GM12873 (cell line): ENCODE data around the gene PRPF40B.

Source experiments
- TF ChIP-seq, protein P1 (sequence below): IDR thresholded peaks from 2 replicates; pipeline ENCODE4 v1.5.1; 2012; ENCODE audit warnings: low read depth, mild to moderate bottlenecking, moderate library complexity, low read length, control low read depth; ENCODE audit not compliant: insufficient read depth; ENCODE audit errors: missing control alignments

Gene PRPF40B

DNA sequence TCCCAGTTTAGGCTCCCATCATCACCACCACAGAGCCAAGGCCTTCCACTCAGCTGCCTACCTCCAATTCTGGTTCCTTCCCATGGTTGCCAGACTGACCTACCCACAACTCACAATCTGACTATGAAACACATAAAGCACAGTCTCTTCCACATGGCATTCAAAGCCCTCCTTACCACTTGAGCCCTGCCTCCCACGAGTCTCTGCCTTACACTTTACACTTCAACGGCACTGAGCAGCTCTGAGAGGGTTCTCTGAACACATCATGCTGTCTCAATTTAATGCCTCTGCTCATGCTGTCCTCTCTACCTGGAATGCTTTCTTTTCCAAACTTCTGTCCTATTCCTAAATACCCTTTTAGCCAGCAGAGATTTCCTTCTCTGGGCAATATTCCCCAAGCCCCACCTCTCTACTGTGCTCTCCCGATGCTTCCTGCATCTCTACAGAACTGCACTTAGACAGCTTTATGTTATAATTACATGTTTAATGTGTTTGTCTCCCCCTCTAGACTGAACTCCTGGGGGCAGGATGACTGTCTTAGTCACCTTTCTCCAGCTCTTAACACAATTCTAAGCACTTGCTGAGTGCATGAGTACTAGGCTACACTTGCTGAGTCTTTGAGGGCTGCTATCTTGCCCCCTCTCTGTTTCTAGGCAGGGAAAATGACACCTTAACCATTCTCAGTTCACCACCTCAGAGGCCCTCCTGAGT is 60.4 kb downstream of the PRPF40B start:
- TF ChIP-seq, protein P1, sequence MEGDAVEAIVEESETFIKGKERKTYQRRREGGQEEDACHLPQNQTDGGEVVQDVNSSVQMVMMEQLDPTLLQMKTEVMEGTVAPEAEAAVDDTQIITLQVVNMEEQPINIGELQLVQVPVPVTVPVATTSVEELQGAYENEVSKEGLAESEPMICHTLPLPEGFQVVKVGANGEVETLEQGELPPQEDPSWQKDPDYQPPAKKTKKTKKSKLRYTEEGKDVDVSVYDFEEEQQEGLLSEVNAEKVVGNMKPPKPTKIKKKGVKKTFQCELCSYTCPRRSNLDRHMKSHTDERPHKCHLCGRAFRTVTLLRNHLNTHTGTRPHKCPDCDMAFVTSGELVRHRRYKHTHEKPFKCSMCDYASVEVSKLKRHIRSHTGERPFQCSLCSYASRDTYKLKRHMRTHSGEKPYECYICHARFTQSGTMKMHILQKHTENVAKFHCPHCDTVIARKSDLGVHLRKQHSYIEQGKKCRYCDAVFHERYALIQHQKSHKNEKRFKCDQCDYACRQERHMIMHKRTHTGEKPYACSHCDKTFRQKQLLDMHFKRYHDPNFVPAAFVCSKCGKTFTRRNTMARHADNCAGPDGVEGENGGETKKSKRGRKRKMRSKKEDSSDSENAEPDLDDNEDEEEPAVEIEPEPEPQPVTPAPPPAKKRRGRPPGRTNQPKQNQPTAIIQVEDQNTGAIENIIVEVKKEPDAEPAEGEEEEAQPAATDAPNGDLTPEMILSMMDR: no peak

DNA sequence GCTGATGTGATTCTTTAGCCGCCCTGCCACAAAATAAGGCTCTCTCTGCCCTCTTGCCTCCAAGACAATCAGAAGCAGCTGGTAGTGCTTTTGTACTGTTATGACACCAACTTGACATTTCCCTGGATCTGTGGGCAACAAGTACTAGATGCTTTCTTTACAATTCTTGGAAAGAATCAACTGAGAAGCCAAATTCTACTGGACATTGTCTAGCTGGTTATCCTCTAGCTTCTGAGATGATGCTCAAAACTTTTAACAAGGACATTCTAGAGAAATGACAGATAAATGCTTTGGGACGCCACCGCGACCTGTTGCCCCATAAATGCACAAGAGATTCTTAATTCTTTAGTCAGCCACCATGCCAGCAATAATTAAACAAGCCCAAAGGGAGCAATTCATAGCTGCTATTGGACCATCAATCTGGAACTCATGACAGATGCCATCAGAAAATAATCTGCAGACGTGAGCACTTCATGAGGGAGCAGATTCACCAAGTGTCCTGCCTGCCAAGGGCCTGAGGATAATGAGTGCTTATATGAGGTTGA is 61.0 kb downstream of the PRPF40B start:
- TF ChIP-seq, protein P1: no peak

DNA sequence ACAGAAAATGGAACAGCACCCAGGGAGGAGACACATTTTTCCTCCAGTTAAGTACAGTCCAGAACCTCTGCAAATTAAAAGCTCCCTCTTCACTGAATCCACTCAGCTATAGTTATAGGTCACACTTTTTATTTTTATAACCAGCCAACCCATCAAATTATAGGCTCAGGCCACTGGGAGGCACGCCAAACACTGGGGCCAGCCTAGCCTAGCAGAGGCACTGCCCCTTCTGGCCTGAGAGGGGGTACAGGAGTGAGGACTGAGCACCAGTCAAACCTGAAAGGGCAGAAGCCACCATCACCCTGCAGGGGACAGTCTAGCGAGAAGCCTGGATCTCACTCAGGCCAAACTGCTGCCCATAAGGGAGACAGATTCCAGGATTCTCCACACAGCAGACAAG is 64.6 kb downstream of the PRPF40B start:
- TF ChIP-seq, protein P1: no peak

DNA sequence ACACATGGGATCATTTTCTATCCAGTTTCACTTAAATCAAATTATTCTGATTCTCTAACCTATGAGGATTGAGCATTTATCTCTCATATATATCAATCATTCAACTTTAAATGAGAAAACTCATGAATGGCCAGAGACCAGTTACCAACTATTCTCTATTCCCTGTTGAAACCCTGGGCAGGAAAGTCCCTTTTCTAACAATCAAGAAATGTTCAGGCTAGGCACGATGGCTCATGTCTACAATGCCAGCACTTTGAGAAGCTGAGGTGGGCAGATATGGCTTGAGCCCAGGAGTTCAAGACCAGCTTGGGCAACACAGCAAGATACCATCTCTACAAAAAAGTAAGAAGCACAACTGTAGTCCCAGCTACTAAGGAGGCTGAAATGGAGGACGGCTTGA is 65.9 kb downstream of the PRPF40B start:
- TF ChIP-seq, protein P1: no peak

DNA sequence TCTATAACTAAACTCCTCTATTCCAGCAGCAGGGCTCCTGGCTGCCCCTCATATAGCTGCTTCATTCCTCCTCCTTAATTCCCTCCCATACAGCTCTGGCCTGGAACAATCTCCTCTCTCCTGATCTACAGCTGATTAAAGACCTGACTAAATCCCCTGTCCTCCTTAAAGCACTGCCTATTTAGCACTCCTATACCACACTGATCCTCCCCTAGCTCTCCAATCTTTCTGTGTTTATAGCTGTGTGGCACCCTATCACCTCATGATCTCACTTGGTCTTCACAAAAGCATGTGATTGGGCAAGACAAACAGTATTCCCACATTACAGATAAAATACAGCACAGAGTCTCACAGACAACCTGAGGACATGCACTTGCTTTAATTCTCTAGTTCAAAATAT is 66.4 kb downstream of the PRPF40B start:
- TF ChIP-seq, protein P1: no peak

DNA sequence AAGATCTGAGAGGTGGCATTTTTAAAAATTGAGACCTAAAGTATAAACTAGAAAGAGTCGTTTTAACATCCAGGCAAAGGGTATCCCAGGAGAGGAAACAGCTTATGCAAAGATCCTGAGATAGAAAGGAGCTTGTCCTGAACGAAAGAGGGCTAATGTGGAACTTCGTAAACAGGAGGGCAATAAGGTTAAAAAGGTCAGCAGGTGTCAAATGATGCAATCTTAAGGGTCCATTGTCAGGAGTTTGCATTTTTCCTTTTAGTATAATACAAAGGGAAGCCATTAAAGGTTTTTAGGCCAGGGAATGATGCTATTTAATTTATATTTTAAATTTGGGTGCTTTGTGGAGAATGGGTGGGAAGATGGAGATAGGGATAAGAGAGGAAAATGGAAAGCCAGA is 69.5 kb downstream of the PRPF40B start:
- TF ChIP-seq, protein P1: no peak

DNA sequence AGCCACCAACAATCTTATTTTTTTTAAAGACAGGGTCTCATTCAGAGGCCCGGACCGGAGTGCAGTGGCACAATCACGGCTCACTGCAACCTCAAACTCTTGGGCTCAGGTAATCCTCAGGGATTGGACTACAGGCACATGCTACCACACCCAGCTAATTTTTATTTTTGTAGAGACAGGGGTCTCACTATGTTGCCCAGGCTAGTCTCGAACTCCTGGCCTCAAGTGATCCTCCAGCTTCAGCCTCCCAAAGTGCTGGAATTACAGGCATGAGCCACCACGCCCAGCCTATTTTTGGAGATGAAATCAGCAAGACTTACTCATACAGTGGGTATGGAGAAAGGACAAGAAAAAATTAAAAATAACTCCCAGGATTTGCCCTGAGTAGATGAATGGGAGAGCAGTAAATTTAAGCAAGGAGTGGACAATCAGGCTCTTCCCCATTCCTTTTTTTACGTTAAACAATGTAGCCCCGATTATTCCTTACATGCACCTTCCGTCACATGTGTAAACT is 70.6 kb downstream of the PRPF40B start:
- TF ChIP-seq, protein P1: no peak
